HCT116 (cell line): ENCODE data around the gene INTS1. TPM values are rescaled to one million over a fixed set of nuclear protein-coding genes. Genes with fewer than 3 reads are reported as not detected.

Experiments
- ATAC-seq: fragments of 200-7000 bp; cut with Tn5 transposase; 2 replicates; pipeline ENCODE4 v1.9.1; 2020; ENCODE audit warnings: mild to moderate bottlenecking, moderate library complexity
- BruUV-seq: library from RNA; stranded (reverse); fragments of 400-500 nt; replicated peaks from 2 replicates; lab custom pipeline; 2021; lab: Mats Ljungman, UMichigan
- CTCF ChIA-PET: fragments of 300-600 bp; sonication (Branson Sonifier 250); formaldehyde crosslinking; loops from one replicate; lab custom pipeline; 2021; ENCODE audit warnings: antibody characterized with exemption; lab: Charles Lee
- POLR2A ChIA-PET: fragments of 300-600, 350-600 bp; sonication (Branson Sonifier 250); formaldehyde crosslinking; loops from one replicate; lab custom pipeline; 2021; ENCODE audit warnings: antibody characterized with exemption; lab: Charles Lee
- RAD21 ChIA-PET, 2 experiments: fragments of 300-600 bp; sonication (Branson Sonifier 250); formaldehyde crosslinking; loops; one replicate each; lab custom pipeline; 2023; ENCODE audit warnings: low total read pairs in 2 of 2; ENCODE audit not compliant: uncharacterized antibody in 2 of 2, unreplicated experiment in 2 of 2, low non-redundant PET in 1 of 2; lab: Charles Lee
- DNase-seq: peaks from one replicate; pipeline ENCODE4 v3.0.0-alpha.2; 2010; ENCODE audit warnings: low read depth, low spot score
- H2AFZ ChIP-seq: fragments of 200-600 bp; shearing (Covaris generic), sonication (generic); 2 replicates; pipeline ENCODE4 v1.6.1; 2017; ENCODE audit warnings: low read depth, mixed run types, mixed read lengths, antibody characterized with exemption, low read length; ENCODE audit not compliant: poor library complexity, severe bottlenecking
- H3K27ac ChIP-seq: 2 replicates; pipeline ENCODE4 v1.5.1; 2012; ENCODE audit warnings: low read depth, low read length
- H3K27me3 ChIP-seq: fragments of 200-600 bp; sonication (generic); 2 replicates; pipeline ENCODE4 v1.6.1; 2016; ENCODE audit warnings: mixed run types, low read length, mixed read lengths; ENCODE audit not compliant: insufficient read depth
- H3K36me3 ChIP-seq, 2 experiments: fragments of 200-500 bp in 1 of 2; fragments of 200-600 bp in 1 of 2; sonication (Bioruptor generic) in 1 of 2; sonication (generic) in 1 of 2; 2 replicates each; pipeline versions ENCODE4 v1.5.1 to v1.6.1; 2014 to 2016; ENCODE audit warnings: low read length in 2 of 2, inconsistent platforms in 1 of 2, mixed read lengths in 1 of 2, mixed run types in 1 of 2; ENCODE audit not compliant: insufficient read depth in 2 of 2, control insufficient read depth in 1 of 2
- H3K4me1 ChIP-seq, 2 experiments: fragments of 200-600 bp in 1 of 2; sonication (generic) in 1 of 2; 2 replicates each; pipeline versions ENCODE4 v1.5.1 to v1.6.1; 2012 to 2017; ENCODE audit warnings: low read length in 2 of 2, inconsistent platforms in 1 of 2, mild to moderate bottlenecking in 1 of 2, mixed read lengths in 1 of 2, mixed run types in 1 of 2, moderate library complexity in 1 of 2; ENCODE audit not compliant: insufficient read depth in 2 of 2, control insufficient read depth in 1 of 2
- H3K4me2 ChIP-seq: fragments of 200-600 bp; sonication (generic); 2 replicates; pipeline ENCODE4 v1.6.1; 2017; ENCODE audit warnings: mixed run types, low read length, mixed read lengths
- H3K4me3 ChIP-seq, 2 experiments: fragments of 200-600 bp in 1 of 2; sonication (generic) in 1 of 2; replicated peaks in 1 of 2; 2 replicates each; pipeline ENCODE4 v1.5.1; 2011 to 2016; ENCODE audit warnings: low read length in 2 of 2, control low read depth in 1 of 2, low read depth in 1 of 2, mild to moderate bottlenecking in 1 of 2, mixed read lengths in 1 of 2, mixed run types in 1 of 2
- H3K79me2 ChIP-seq: fragments of 200-600 bp; sonication (generic); 2 replicates; pipeline ENCODE4 v1.6.1; 2017; ENCODE audit warnings: mild to moderate bottlenecking, mixed run types, low read length, moderate library complexity, mixed read lengths; ENCODE audit not compliant: insufficient read depth
- H3K9ac ChIP-seq: fragments of 200-600 bp; sonication (generic); 2 replicates; pipeline ENCODE4 v1.6.1; 2016; ENCODE audit warnings: low read length, mixed read lengths
- H3K9me2 ChIP-seq: fragments of 200-600 bp; sonication (generic), shearing (Covaris generic); 2 replicates; pipeline ENCODE4 v1.6.1; 2017; ENCODE audit warnings: mixed run types, mild to moderate bottlenecking, moderate library complexity; ENCODE audit not compliant: insufficient read depth
- H3K9me3 ChIP-seq, 2 experiments: fragments of 200-500 bp in 1 of 2; fragments of 200-600 bp in 1 of 2; sonication (Bioruptor generic) in 1 of 2; sonication (generic) in 1 of 2; 2 replicates each; pipeline ENCODE4 v1.6.1; 2014 to 2017; ENCODE audit warnings: low read length in 2 of 2, mixed read lengths in 2 of 2, inconsistent platforms in 1 of 2, low read depth in 1 of 2, mild to moderate bottlenecking in 1 of 2, mixed run types in 1 of 2, moderate library complexity in 1 of 2; ENCODE audit not compliant: control insufficient read depth in 1 of 2, insufficient read depth in 1 of 2
- H4K20me1 ChIP-seq: fragments of 200-600 bp; sonication (generic), shearing (Covaris generic); 2 replicates; pipeline ENCODE4 v1.6.1; 2017; ENCODE audit warnings: mixed run types, mild to moderate bottlenecking, moderate library complexity; ENCODE audit not compliant: insufficient read depth
- CTCF ChIP-seq, 3 experiments: fragments of 200-600 bp in 1 of 3; sonication (generic) in 1 of 3; IDR thresholded peaks in 2 of 3; conservative IDR thresholded peaks in 1 of 3; 2 replicates each; pipeline ENCODE4 v1.5.1; 2012 to 2017; ENCODE audit warnings: low read depth in 2 of 3, low read length in 2 of 3, antibody characterized with exemption in 1 of 3, borderline replicate concordance in 1 of 3, control low read depth in 1 of 3, mild to moderate bottlenecking in 1 of 3, mixed read lengths in 1 of 3, mixed run types in 1 of 3, moderate library complexity in 1 of 3; ENCODE audit not compliant: insufficient read depth in 1 of 3
- EGR1 ChIP-seq: IDR thresholded peaks from 2 replicates; pipeline ENCODE4 v1.6.1; 2012; ENCODE audit warnings: low read depth
- ELF1 ChIP-seq: IDR thresholded peaks from 2 replicates; pipeline ENCODE4 v1.6.1; 2012; ENCODE audit warnings: low read depth, borderline replicate concordance
- EZH2 ChIP-seq: fragments of 200-600 bp; sonication (generic); IDR thresholded peaks from 2 replicates; pipeline ENCODE4 v1.6.1; 2017; ENCODE audit warnings: antibody characterized with exemption, mixed run types
- EZH2phosphoT487 ChIP-seq: fragments of 200-600 bp; IDR thresholded peaks from 2 replicates; pipeline ENCODE4 v1.6.1; 2018; ENCODE audit warnings: antibody characterized with exemption, borderline replicate concordance
- FOSL1 ChIP-seq: IDR thresholded peaks from 2 replicates; pipeline ENCODE4 v1.6.1; 2012; ENCODE audit warnings: low read depth
- JUND ChIP-seq: IDR thresholded peaks from 2 replicates; pipeline ENCODE4 v1.6.1; 2012
- POLR2AphosphoS5 ChIP-seq: IDR thresholded peaks from 2 replicates; pipeline ENCODE4 v1.6.1; 2011; ENCODE audit warnings: mild to moderate bottlenecking, low read depth, low read length, moderate library complexity
- RAD21 ChIP-seq: IDR thresholded peaks from 2 replicates; pipeline ENCODE4 v1.6.1; 2012; ENCODE audit warnings: low read depth, mild to moderate bottlenecking
- REST ChIP-seq: IDR thresholded peaks from 2 replicates; pipeline ENCODE4 v1.6.1; 2012; ENCODE audit warnings: low read depth
- SIN3A ChIP-seq: IDR thresholded peaks from 2 replicates; pipeline ENCODE4 v1.6.1; 2012; ENCODE audit warnings: low read depth
- SP1 ChIP-seq: IDR thresholded peaks from 2 replicates; pipeline ENCODE4 v1.6.1; 2012; ENCODE audit warnings: low read depth
- TCF7L2 ChIP-seq: IDR thresholded peaks from 2 replicates; pipeline ENCODE4 v1.7.0; 2011; ENCODE audit warnings: borderline replicate concordance, inconsistent platforms; ENCODE audit not compliant: insufficient read depth, insufficient read length; ENCODE audit errors: extremely low read depth
- intact Hi-C: fragments of 100-400 bp; cut with micrococcal nuclease; formaldehyde crosslinking; loops from 2 replicates; pipeline ENCODE4 v1.10.0; 2022
- total RNA-seq: library from RNA; stranded (reverse); gene quantifications from one replicate; pipeline ENCODE4 v1.2.1, GENCODE V29; 2021; ENCODE audit not compliant: unreplicated experiment

The INTS1 gene
- total RNA-seq, 1 experiment from 2014 or later = 167 TPM

GRCh38 chr7:1508277-1508758, 4.1 kb upstream of the INTS1 start:
- Histone ChIP-seq H3K27me3 (no peaks in the 10 kb centered on the region), H3K9me2 (no peaks in the 10 kb centered on the region), H3K36me3 (no peaks in the 10 kb centered on the region), H3K4me1 (peaks cover 34 to 50% of the 10 kb centered on the region in 2 experiments), H3K4me2 (no peak overlapping the region), H3K27ac (no peak overlapping the region; the same call in 1 of the 2 replicates), H3K9me3 (no peaks in the 10 kb centered on the region), H4K20me1 (no peaks in the 10 kb centered on the region), H3K9ac (no peak overlapping the region), H2AFZ (no peak overlapping the region), H3K4me3 (no peak overlapping the region), H3K79me2 (peaks cover 8% of the 10 kb centered on the region)
- ChIA-PET RAD21 (no interaction called here), CTCF (interaction anchor here (4.8 kb wide), 1 partner anchor 47 kb away, joined by 31 read pairs; the partner anchor contains the start of gene TMEM184A), POLR2A (no interaction called here)
- TF ChIP-seq JUND (no peak), FOSL1 (no peak), TCF7L2 (no peak), RAD21 (no peak), EGR1 (no peak), ELF1 (no peak), EZH2phosphoT487 (no peak), EZH2 (no peak), SIN3A (no peak), CTCF (IDR thresholded peaks at IDR 0.05 in 2 of 3, conservative IDR thresholded peaks at IDR 0.05 in 1 of 3; ENCODE audit: borderline replicate concordance in 1 of 3, insufficient read depth in 1 of 3, low read depth in 2 of 3, low read length in 2 of 3) (no peak), REST (no peak), SP1 (no peak), POLR2AphosphoS5 (no peak)
- no peak for DNase-seq
- intact Hi-C loops = no loop called here
- no peak for ATAC-seq
- no TSS peak for BruUV-seq
